SU-DHL-6 (cell line): ENCODE results near the gene CELA3B.

Source experiments
- EZH2phosphoT487 ChIP-seq: fragments of 200-600 bp; sonication (generic), shearing (Covaris generic); conservative IDR thresholded peaks from 2 replicates; pipeline ENCODE4 v1.6.1; 2018; ENCODE audit warnings: mild to moderate bottlenecking, antibody characterized with exemption, low read length, moderate library complexity, mixed read lengths
- TF ChIP-seq, protein P1 (sequence below): fragments of 200-600 bp; sonication (generic); IDR thresholded peaks from one replicate; pipeline ENCODE4 v1.5.1; 2017; ENCODE audit warnings: antibody characterized with exemption, mild to moderate bottlenecking, low read length, moderate library complexity; ENCODE audit not compliant: insufficient read depth, poor library complexity, severe bottlenecking

DNA sequence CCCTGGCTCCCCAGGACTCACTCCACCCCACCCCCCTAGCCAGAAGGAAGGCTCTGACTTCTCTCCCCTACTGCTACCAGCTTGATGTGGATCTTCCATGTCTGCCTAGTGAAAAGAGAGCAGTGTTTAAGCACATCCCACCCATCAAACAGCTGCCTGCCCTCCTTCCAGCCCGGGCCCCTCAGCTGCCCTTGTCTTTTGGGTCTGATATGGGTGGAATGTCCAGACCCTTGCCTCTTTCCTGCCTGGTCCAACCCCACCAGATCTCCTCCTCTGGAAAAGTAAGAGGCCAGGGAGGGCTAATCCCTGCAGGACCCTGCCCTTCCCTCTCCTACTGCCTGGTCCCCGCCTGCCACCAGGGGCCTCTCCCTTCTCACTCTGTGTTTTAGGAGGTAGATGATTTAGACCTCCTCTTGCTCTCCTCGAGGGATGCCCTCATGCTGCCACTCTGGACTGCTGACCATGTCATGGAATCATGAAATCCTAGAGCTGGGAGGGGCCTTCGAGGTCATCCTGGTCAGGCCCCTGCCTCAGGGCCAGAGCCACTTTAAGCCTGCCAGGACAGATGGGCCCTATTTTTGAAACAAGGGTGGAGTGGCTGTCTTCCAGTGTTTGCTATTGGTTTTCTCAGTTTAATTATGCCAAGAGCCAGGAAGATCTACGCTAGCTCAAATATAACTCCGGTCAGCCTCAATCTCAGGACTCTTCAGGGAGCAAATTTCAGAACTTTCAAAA, 23.9 kb upstream of the CELA3B start:
- TF ChIP-seq EZH2phosphoT487 = no peak
- TF ChIP-seq, protein P1, sequence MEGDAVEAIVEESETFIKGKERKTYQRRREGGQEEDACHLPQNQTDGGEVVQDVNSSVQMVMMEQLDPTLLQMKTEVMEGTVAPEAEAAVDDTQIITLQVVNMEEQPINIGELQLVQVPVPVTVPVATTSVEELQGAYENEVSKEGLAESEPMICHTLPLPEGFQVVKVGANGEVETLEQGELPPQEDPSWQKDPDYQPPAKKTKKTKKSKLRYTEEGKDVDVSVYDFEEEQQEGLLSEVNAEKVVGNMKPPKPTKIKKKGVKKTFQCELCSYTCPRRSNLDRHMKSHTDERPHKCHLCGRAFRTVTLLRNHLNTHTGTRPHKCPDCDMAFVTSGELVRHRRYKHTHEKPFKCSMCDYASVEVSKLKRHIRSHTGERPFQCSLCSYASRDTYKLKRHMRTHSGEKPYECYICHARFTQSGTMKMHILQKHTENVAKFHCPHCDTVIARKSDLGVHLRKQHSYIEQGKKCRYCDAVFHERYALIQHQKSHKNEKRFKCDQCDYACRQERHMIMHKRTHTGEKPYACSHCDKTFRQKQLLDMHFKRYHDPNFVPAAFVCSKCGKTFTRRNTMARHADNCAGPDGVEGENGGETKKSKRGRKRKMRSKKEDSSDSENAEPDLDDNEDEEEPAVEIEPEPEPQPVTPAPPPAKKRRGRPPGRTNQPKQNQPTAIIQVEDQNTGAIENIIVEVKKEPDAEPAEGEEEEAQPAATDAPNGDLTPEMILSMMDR = no peak
